HG02623 (cell line): ENCODE data around the gene SLC2A6.

Experiments
- ATAC-seq: cut with Tn5 transposase; IDR thresholded peaks from one replicate; pipeline ENCODE4 v1.9.1; 2021; ENCODE audit warnings: moderate library complexity; ENCODE audit not compliant: unreplicated experiment

SLC2A6 gene

DNA sequence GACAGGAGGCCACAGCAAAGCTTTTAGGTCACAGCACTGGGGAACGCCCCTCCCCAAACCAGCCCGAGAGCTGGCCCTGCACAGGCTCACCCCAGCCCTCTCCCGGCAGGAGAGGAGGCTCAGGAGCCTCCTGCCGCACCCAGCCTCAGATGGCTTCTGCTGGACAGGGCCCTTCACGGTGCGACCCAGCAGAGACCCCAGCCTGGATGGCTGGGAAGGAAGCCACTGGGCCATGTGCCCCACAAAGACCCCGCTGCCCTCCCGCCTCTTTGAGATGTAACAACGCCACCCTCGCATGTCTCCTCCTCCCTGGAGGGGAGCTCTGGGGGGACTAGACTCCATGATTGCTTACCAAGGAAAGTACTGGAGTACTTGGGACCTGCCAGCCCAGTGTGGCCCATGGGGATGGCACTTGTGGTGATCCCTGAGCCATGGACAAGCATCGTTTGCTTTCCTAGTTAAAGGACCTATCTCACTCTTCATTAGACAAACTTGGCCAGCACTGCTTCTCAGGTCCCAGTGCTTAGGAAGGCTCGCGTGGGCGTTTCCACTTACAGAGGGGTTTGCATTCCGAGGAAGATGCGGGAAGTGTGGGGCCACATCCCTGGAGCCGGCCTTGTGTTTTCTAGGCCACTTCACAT, 36.8 kb upstream of the SLC2A6 start:
- no peak for ATAC-seq

DNA sequence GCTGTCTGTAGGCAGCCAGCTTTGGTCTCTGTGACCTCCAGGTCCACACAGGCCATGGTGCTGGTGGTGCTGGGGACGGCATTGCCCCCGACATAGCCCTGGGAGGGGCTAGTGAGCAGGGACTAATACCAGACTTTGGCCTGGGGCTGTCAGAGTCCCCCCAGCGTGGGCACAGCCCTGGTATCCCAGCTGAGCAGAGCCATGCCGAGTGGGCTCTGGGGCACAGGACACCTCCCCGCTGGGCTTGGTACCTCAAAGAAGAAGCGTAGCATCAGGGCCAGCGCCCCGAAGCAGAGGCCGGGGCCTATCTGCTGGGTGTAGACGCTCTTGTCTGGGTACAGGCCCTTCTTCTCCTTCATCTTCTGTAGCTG, 36.3 kb upstream of the SLC2A6 start:
- ATAC-seq = no peak

DNA sequence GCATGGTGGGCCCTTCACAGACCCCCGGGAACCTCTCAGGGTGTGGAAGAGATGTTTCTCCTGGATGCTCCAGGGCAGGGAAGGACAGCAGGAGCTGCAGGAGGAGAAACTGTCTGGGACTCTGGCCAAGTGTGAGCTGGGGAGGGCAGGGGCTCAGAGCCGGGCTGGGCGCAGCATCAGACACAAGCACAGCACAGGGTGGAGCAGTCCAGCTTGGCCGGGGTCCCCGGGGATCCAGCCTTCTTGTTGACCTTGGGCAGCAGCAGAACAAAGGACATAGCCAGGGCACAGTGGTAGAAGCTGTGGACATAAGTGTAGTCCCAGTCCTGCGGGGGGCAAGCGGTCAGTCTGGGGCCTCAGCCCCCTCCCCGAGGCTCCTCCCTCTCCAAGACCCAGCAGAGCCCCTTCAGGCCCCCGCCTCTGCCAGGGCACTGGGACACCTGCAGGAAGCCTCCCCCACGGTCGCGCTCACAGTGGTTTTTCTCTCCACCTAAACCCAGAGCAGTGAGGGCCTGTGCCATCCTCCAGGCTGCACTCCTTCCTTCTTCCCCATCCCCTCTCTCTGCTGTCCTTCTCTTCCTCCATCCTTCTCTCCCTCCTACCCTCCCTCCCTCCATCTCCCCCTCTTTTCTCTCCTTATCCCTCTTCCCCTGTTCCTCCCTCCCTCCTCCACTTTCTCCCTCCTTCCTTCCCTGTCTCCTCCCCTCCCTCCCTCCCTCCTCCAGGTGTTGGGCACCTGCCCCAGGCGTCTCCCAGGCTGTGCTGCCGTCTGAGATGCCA, 35.8 kb upstream of the SLC2A6 start:
- no peak for ATAC-seq

DNA sequence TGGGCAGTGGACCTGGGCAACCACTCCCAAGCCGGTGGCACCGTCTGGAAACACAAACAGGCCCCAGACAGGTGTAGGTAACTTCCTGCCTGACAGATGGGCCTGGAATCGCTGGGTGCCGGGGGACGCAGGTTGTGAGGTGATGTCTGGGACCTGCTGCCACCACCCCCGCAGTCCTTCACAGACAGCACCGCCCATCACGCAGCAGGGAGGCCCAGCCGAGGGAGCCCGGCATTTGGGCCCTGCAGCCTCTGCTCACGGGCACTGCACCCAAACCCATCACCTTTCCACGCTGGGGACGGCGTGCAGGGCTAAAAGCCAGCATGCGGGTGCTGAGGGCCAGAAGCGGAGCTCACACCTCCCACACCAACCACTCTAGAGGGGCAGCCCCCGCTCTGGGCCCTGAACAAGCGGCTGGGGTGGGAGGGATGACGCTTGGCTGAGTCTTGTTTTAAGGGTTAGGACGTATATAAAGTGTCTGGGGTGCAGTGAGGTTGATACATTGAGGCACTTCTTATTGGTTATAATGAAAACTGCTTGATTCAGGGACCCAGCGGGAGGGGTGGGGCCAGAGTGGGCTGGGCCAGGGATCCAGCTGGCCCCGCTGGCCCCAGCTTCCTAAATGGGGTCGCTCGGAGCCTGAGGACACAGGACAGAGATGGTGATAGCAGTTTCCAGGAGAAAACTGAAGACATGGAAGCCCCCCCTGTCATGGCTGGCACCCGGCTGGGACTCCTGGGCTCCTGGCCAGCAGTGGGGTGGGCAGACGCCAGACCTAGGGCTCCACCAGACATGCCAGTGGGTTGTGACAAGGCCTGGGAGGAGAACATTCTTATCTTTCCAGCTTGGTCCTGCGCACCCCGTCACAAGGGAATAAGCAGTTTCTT, 34.6 kb upstream of the SLC2A6 start:
- no peak for ATAC-seq

DNA sequence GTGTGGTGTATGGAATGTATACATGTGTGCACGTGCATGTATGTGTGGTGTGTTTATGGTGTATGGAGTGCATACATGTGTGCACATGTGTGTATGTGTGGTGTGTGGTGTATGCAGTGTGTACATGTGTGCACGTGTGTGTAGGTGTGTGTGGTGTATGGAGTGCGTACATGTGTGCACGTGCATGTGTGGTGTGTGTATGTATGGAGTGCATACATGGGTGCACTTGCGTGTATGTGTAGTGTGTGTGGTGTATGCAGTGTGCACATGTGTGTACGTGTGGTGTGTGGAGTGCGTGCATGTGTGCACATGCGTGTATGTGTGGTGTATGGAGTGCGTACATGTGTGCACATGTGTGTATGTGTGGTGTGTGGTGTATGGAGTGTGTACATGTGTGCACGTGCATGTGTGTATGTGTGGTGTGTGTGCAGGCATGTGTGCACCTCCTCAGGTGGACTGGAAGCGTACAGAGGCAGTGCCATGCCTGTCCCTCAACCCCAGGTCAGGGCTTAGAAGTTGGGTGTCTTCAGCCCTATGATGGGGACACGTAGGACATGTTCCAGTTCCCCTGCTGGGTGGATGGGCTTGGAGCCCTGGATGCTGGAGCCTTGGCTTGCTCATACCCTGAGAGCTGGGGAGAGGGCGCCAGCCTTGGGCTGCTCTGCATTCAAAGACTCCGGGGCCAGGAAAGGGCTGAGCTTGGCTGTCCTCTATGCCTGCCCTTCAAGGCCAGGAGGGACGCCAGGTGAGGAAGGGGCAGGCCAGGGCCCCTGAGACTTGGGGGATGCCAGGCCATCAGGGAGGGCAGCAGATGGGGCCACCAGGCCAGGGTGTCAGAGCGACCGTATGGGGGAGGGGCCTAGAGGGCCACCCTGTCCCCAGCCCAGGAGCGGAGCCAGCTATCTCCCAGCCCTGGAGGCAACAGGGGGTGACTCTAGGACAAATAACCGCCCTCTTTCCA, 33.6 kb upstream of the SLC2A6 start:
- no peak for ATAC-seq

DNA sequence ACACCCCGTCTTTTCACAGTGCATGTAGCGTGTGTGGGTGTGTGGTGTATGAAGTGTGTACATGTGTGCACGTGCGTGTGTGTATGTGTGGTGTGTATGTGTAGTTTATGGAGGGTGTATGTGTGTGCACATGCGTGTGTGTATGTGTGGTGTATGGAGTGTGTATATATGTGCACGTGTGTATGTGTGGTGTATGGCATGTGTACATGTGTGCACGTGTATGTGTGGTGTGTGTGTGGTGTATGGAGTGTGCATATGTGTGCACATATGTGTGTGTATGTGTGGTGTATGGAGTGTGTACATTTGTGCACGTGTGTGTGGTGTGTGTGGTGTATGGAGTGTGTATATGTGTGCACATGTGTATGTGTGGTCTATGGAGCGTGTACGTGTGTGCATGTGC, 32.7 kb upstream of the SLC2A6 start:
- no peak for ATAC-seq

DNA sequence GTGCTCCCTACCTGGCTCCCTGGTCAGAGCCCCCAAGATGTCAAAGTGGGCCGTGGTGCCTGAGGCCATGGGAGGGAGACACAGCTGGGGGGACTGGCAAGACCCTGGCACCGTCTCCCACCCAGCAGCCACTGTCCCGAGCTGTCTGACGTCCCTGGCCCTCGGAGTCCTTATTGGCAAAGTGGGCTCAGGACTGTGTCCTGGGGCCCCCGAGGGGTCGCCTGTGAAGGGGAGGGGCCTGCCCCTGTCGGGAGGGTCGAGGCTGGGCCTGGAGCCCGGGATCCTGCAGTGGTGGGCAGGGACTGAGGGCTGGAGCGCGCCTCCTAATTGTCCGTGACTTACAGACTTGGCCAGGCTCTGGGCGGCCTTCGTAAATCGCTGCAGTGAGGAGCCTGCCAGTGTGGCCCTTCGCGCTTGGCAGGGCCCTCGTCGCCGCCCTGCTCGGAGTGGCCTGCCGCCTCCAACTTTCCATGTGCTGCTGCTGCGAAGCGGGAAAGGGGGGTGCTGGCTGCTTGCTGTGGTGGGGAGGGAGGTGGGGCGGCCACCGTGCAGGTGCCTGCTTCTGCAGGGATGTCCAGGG, 32.1 kb upstream of the SLC2A6 start:
- no peak for ATAC-seq

DNA sequence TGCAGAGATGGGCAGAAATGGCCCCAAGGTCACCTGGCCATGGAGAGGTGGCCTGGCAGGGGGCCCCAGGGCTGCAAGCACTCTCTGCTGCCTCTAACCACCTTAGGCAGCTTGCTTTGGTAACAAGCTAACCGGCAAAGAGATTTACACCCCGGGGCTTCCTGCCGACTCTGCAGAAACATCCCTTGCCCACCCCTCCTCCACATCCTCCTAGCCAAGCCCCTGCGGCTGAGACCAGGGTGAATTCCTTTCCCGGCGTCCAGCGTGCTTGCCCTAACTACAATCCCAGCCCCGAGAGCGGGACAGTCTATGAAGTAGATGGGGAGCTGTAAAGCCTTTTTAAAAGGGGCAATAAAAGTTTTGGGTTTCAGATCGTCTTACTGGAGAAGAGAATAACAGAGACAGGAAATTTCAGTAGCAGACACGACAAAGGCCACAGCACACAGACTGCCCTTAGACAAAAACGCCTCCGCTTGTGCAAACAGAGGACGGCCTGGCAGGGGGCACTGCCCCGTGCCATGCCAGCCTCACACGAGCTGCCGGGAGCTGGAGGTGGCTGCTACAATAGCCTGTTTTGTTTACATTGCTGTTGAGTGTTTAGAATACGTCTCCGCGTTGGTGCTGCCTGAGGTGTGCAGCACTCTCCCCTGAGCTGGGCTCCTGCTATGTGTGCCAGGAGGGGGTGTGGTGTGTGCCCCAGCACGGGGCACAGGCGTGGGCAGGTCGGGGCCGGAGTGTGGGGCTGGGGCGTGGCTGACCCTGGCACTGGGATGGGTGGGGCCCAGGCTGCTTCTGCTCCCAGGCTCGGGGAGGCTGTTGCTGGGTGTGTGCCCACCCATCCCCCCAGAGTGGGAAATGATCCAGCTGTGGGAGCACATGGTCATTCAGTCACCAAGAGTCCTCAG, 30.5 kb upstream of the SLC2A6 start:
- ATAC-seq = no peak

DNA sequence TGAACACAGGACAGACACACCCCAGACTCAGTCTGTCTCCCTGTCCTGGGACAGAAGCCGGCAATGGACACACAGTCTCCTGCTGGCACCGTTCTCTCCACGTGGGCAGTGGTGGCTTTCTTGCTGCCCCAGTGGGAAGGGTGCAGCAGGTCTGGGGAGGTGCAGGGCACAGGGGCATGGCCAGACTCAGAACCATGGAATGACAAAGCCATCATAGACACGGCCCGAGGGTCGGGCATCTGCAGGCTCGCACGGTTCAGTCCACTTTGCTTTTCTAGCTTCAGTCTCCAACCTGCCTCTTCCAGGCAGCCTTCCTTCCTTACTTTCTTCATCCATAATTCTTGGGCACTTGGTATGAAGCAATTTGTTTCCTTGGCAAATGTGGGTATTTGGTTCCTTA, 29.1 kb upstream of the SLC2A6 start:
- ATAC-seq = no peak

DNA sequence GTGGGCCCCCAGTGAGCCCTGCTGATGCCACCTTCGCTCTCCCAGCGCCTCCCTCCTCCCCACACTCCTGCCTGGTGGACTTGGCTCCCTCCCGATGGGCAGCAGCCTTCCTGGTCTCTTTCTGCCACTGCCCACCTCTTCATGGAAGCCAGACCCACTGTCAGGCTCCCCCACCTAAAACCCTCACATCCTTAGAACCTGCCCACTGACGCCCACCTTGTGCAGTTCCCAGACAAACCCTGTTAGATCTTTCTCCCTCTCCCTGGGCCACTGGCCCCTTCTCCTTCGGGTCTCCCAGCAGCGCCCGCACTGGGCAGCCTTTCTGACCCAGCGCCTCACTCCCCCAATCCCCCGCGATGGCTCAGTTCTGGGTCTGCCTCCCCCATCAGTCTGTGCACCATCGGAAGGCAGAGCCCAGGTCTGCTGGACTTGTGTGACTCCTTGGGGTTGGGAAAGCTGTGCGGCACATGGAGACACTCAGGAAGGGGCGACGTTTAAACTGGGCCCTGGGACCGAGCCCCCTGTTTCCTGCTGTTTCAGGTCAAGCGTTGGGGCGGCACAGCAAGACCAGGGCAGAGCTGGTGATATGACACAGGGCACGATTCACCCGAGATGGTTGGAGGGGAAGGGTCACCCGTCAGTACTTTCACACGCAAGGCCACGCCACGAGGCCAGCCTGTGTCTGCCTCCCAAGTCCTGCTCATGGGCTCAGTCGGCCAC, 28.5 kb upstream of the SLC2A6 start:
- no peak for ATAC-seq

DNA sequence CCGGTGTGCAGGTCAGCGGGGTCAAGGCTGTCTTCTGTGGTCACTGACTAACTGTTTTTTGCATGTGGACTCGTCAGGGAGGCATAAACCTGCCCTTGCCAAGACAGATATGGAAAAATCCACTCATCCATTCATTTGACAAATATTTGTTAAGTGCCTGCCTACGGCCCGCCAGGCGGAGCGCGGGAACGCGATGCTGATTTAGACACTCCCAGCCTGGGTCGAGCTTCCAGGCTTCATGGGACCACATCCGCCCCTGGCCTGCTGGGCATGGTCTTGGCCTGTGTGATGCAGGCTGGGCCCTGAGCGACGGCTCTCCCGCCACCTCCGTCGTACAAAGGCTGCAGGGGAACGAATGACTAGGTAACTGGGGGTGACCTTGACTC, 27.7 kb upstream of the SLC2A6 start:
- ATAC-seq = no peak

DNA sequence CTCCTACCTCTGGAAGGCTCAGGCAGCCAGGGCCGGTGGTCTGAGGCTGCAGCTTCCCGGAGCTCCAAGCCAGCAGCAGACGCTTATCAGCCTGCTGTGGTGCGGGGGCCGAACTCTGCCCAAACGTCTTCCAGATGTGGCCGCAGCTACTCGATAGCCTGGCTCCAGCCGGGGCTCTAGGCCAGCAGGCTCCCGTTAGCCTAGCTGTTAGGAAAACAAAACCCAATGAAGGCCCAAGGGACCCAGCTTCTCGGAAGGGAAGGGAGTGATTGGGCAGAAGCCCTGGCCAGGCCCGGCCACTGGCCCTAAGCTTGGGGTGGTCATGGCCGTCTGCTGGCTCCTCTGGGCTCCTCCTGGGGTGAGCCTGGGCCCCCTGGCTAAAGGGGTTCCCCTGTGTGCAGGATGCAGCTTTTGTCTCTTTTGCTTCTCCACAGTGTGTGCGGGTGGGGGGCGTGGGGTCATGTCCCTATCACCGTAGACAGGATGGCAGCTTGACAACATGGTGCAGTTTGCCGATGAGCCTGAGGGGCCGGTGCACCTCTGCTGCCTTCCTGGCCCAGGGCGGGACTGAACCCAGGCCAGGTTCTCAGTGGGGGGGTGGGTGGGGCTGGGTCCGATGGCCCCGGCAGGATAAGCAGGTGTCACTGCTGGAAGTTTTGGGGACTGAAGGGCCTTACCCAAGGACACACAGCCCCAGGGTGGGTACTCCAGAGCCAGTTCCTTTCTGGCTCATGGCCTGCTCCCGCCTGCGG, 27.2 kb upstream of the SLC2A6 start:
- no peak for ATAC-seq

DNA sequence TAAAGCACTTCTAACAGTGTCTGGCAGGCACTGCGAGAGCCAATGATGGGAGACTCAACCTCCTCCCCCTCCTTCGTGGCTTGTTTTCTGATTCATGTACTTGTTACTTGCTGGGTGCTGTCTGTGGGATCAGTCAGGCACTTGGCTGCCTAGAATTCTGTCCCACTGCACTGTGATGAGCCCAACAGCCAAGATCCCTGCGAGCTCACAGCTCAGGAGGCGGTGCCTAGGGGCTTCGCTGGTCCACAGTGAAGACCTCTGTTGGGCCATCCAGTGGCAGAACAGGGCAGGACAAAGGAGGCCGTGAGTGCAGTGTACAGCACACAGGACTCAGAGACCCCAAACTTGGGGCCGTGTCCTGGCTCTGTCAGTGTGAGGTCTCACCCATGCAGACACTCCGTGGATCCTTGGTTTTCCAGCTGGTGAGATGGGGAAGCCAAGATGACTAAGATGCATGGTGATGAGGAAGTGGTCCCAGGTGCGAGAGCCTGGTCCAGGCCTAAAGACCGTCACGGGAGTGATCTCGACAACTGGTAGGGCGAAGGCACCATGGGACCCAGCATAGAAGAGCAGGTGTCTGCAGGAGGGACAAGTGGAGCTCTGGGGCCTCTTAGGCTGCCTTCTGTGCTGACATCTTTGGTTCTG, 26.4 kb upstream of the SLC2A6 start:
- no peak for ATAC-seq

DNA sequence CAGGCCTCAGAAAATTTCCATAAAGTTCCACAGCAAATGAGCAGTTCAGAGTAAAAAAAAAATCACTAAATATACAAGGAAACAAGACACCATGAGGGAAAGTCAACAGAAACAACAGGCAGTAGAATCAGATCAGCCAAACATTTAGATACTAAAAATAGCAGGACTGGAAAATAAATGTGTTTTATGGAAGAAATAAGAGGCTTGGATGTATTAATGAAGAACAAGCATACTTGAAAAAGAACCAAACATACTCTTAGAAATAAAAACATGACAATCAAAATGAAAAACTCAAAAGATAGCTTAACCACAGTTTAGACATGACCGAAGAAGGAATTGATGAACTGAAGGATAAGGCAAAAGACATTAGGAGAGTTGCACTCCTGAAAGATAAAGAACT, 23.2 kb upstream of the SLC2A6 start:
- ATAC-seq = no peak

DNA sequence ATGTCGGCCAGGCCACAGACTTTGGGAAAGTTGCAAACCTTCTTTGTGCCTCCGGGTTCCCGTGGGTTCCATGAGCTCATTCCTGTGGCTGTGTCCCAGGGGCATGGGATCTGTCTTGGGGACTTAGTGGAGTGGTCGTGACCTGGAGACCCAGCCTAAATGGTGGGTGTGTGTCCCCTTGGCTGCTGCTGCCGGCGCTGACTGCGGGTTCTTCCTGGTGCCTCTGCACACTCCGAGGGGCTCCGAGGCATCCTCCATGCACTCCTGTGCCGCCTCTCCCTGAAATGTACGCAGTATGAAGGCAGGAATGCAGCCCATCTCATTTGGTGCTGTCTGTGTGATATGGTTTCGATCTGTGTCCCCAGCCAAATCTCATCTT, 21.0 kb upstream of the SLC2A6 start:
- no peak for ATAC-seq

DNA sequence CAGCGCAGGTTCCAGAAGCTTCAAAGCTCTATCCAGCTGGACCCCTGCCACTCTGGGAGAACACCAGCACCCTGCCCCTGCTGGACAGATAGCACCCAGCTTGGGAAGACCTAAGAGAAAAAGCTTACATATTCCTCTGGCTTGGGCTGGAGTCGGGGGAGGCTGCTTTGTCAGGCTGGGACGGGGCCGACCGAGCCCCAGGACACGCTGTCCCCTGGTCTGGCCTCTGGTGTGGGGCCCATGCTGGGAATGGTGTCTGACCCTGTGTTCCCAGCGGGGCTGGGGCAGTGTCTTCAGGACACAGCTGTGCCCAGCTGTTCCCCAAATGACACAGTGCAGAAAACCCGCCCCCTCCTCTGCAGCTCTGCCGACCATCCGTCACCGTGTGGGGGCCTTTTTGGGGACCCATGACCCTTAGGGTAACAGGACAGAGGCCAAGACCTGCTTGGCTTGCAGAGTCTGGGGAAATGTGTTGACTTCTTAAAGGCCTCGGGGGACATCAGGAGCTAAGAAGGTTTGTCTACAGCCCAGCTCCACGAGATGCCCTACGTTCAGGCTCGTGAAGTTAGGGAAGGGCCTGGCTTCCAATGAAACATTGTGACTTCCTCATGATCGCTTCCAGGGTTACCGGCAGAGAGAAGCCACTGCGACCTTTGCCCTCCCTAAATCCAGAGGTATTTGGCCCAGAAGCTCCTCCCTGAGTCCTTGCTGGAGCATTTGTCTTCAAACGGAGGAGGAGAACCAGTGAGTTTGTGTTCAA, 20.4 kb upstream of the SLC2A6 start:
- no peak for ATAC-seq
